Esophagus squamous epithelium (tissue), 5 donors: ENCODE results near the gene TANC1. TPM values are rescaled to one million over a fixed set of nuclear protein-coding genes. Genes with fewer than 3 reads are reported as not detected.

Source experiments
- DNase-seq: peaks from one replicate; lab custom pipeline; 2025; lab: John Stamatoyannopoulos, UW
- H3K27ac ChIP-seq, 4 donors: fragments of 200-600 bp; sonication (generic); one replicate each; pipeline ENCODE4 v1.5.1; 2016 to 2019; ENCODE audit warnings: mild to moderate bottlenecking in 1 of 4
- H3K27me3 ChIP-seq, 4 donors: fragments of 200-600 bp; sonication (generic); 1 replicate in 3 of 4; 2 replicates in 1 of 4; pipeline versions ENCODE4 v1.5.1 to v1.6.0; 2017 to 2021; ENCODE audit warnings: antibody characterized with exemption in 1 of 4
- H3K36me3 ChIP-seq, 3 donors: fragments of 200-600 bp; sonication (generic); one replicate each; pipeline ENCODE4 v1.5.1; 2016 to 2019
- H3K4me1 ChIP-seq, 3 donors: fragments of 200-600 bp; sonication (generic); one replicate each; pipeline ENCODE4 v1.5.1; 2017 to 2019
- H3K4me3 ChIP-seq, 4 donors: fragments of 200-600 bp; sonication (generic); 1 replicate in 3 of 4; 2 replicates in 1 of 4; pipeline ENCODE4 v1.5.1; 2016 to 2019; ENCODE audit warnings: mild to moderate bottlenecking in 2 of 4, moderate library complexity in 1 of 4
- H3K9me3 ChIP-seq, 3 donors: fragments of 200-600 bp; sonication (generic); one replicate each; pipeline ENCODE4 v1.5.1; 2016 to 2019
- POLR2A ChIP-seq, 4 donors: fragments of 450-650 bp; IDR thresholded peaks; one replicate each; pipeline ENCODE4 v1.6.1; 2017; ENCODE audit warnings: antibody characterized with exemption in 4 of 4, mild to moderate bottlenecking in 4 of 4, moderate library complexity in 3 of 4
- WGBS, 2 donors: methylation state at CpG; one replicate each; pipeline ENCODE4 v1.1.5; 2018; 5-methylcytosine and 5-hydroxymethylcytosine counted together
- intact Hi-C: fragments of 100-400 bp; cut with DNase I; formaldehyde crosslinking; loops from one replicate; pipeline ENCODE4 v1.15.0; 2022
- total RNA-seq, 4 donors: library from RNA; depleted of rRNA; stranded (reverse); fragments of >200 nt; gene quantifications; one replicate each; pipeline ENCODE4 v1.1.0, GENCODE V29; 2016
- TF ChIP-seq, protein P1 (sequence below), 6 experiments: fragments of 450-650 bp in 4 of 6; fragments of 200-600 bp in 2 of 6; sonication (generic) in 2 of 6; IDR thresholded peaks; one replicate each; pipeline ENCODE4 v1.5.1; 2016 to 2019; ENCODE audit warnings: antibody characterized with exemption in 6 of 6, mild to moderate bottlenecking in 4 of 6, moderate library complexity in 4 of 6
- donor health status: DM: yes; HTN: yes; CAD: no.

TANC1 gene
- total RNA-seq, 4 donors from 2014 or later = 29.4 to 54.5 (median 42.2) TPM

DNA sequence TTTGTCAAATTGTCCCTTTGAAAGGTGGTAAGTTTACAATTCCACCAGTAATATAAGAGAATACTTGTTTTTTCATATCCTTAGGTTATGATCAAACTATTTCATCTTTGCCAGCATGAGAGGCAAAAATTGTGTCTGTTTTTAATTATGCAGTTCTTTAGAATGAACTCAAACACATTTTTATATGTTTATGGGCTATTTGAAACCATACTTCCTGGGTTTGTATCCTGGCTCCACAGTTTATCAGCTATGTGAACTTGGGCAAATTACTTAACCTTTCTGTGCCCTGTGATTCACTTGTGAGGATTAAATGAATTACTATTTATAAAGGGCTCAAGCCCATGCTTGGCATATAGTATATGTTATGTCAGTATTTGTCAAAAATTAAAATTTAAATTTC is 109.4 kb downstream of the TANC1 start:
- Histone ChIP-seq H3K4me3 (no peak overlapping the region), H3K4me1 (peaks cover 8 to 82% (median 18%) of the 10 kb centered on the region in 3 donors), H3K36me3 (no peaks in the 10 kb centered on the region), H3K9me3 (no peaks in the 10 kb centered on the region), H3K27me3 (no peaks in the 10 kb centered on the region), H3K27ac (peak overlapping the region in 2 of 4 donors; percentile 27 to 31)
- no peak for TF ChIP-seq POLR2A (IDR thresholded peaks at IDR 0.05)
- TF ChIP-seq, protein P1, sequence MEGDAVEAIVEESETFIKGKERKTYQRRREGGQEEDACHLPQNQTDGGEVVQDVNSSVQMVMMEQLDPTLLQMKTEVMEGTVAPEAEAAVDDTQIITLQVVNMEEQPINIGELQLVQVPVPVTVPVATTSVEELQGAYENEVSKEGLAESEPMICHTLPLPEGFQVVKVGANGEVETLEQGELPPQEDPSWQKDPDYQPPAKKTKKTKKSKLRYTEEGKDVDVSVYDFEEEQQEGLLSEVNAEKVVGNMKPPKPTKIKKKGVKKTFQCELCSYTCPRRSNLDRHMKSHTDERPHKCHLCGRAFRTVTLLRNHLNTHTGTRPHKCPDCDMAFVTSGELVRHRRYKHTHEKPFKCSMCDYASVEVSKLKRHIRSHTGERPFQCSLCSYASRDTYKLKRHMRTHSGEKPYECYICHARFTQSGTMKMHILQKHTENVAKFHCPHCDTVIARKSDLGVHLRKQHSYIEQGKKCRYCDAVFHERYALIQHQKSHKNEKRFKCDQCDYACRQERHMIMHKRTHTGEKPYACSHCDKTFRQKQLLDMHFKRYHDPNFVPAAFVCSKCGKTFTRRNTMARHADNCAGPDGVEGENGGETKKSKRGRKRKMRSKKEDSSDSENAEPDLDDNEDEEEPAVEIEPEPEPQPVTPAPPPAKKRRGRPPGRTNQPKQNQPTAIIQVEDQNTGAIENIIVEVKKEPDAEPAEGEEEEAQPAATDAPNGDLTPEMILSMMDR (IDR thresholded peaks at IDR 0.05) = no peak
- intact Hi-C loops = no loop called here
- DNase-seq = no peak

DNA sequence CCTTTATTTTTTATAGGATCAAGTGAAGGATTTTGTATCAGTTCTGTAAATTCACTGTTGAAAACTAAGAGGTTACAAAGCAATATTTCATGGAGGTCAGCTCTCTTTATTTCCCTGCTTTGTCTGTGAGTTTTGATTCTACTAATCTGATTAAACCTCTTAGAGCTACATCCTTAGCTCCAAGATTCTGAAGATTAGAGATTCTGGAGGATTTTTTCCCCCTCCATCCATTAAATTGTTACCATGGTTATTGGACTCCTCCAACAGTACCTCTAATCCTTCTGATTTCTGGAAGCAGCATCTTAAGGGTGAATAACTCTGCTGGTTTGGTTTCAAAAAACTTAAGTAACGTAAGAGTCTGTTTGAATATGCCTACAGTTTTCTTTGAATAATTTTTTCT is 110.0 kb downstream of the TANC1 start:
- peaks cover 8 to 78% (median 13%) of the 10 kb centered on the region in 3 donors for H3K4me1 ChIP-seq
- no peaks in the 10 kb centered on the region for H3K36me3 ChIP-seq
- 65 to 82% methylated on average over 1 of the region's 1 CpG for WGBS, 2 donors
- H3K4me3 ChIP-seq = no peak overlapping the region
- H3K27ac ChIP-seq = peak overlapping the region in 2 of 4 donors; percentile 27 to 31
- no peak for DNase-seq
- intact Hi-C loops = no loop called here
- H3K9me3 ChIP-seq = no peaks in the 10 kb centered on the region
- TF ChIP-seq, protein P1 (IDR thresholded peaks at IDR 0.05) = no peak
- no peak for TF ChIP-seq POLR2A (IDR thresholded peaks at IDR 0.05)
- H3K27me3 ChIP-seq = no peaks in the 10 kb centered on the region

DNA sequence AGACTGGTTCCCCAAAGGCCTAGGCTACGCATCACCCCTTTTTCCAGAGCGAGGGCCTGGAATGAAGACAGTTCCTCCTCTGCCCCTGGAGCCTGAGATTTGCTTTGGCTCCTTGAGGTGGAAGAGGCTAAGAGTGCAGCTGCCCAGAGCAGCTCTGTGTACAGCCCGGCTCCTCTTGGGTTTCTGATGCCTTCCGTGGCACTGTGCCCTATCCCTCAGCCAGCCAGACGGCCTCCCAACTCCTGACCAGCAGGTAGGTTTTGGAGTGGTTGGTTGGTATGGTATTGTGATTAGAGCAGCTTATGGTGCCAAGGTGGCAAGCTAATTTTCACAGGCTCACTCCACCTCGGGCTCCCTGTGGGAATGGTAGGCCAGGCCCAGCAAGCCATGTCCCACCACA is 112.2 kb downstream of the TANC1 start:
- DNase-seq = no peak
- Histone ChIP-seq H3K4me3 (no peak overlapping the region), H3K36me3 (no peaks in the 10 kb centered on the region), H3K4me1 (peaks cover 8 to 82% (median 24%) of the 10 kb centered on the region in 3 donors), H3K27ac (peak overlapping the region in 1 of 4 donors; percentile 19), H3K9me3 (no peaks in the 10 kb centered on the region), H3K27me3 (no peaks in the 10 kb centered on the region)
- 86 to 97% methylated on average over 3 of the region's 6 CpGs for WGBS, 2 donors
- intact Hi-C loops = no loop called here
- no peak for TF ChIP-seq POLR2A (IDR thresholded peaks at IDR 0.05)
- TF ChIP-seq, protein P1 (IDR thresholded peaks at IDR 0.05) = no peak

DNA sequence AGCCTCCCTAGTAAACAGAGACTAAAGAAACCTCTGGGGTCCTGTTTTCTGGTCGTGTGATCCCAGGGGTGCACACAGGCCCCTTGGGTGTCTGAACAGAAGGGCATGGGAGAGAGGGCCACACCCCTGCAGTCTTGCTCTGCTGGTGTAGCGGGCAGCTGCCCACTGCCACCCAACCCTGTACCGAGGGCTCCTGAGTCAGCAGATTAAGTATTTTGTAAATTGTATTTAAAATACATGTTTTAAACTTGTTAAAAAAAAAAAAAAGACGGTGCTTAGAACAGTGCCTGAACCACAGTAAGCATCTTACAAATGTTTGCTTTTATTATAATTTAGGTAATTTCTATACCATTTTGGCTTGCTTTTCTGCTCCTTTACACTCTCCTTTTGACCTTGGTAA is 113.7 kb downstream of the TANC1 start:
- H3K27ac ChIP-seq = peak overlapping the region in 1 of 4 donors; percentile 32
- intact Hi-C loops = no loop called here

More for the DNA sequence above, 113.7 kb downstream of the TANC1 start:
- H3K36me3 ChIP-seq = no peaks in the 10 kb centered on the region
- no peak for DNase-seq
- H3K27me3 ChIP-seq = no peaks in the 10 kb centered on the region
- WGBS, 2 donors = 52 to 79% methylated on average over 3 to 4 of the region's 4 CpGs
- no peak for TF ChIP-seq POLR2A (IDR thresholded peaks at IDR 0.05)
- TF ChIP-seq, protein P1 (IDR thresholded peaks at IDR 0.05) = no peak
- H3K4me3 ChIP-seq = no peak overlapping the region
- peaks cover 0 to 82% (median 24%) of the 10 kb centered on the region in 3 donors for H3K4me1 ChIP-seq
- no peaks in the 10 kb centered on the region for H3K9me3 ChIP-seq
